Lung (tissue), 12 donors: ENCODE results near the gene PLD4. TPM values are rescaled to one million over a fixed set of nuclear protein-coding genes. Genes with fewer than 3 reads are reported as not detected.

Experiments
- ATAC-seq: fragments of 200-7000 bp; cut with Tn5 transposase; one replicate; pipeline ENCODE4 v1.9.1; 2020; ENCODE audit warnings: moderate number of reproducible peaks; ENCODE audit not compliant: insufficient read depth, low FRiP score
- DNase-seq, 3 donors: peaks; one replicate each; pipeline ENCODE4 v3.0.0-alpha.2; 2013 to 2017
- H3K27ac ChIP-seq, 2 donors: one replicate each; pipeline ENCODE4 v1.5.1; 2013; ENCODE audit warnings: mild to moderate bottlenecking in 2 of 2, moderate library complexity in 2 of 2, control low read depth in 1 of 2, inconsistent platforms in 1 of 2, low read depth in 1 of 2, low read length in 1 of 2
- H3K27me3 ChIP-seq, 3 donors: one replicate each; pipeline ENCODE4 v1.5.1; 2013; ENCODE audit warnings: low read length in 2 of 3; ENCODE audit not compliant: control insufficient read depth in 3 of 3, insufficient read depth in 3 of 3
- H3K36me3 ChIP-seq, 4 donors: one replicate each; pipeline ENCODE4 v1.5.1; 2013; ENCODE audit warnings: low read length in 4 of 4, mild to moderate bottlenecking in 1 of 4, moderate library complexity in 1 of 4; ENCODE audit not compliant: control insufficient read depth in 4 of 4, insufficient read depth in 4 of 4
- H3K4me1 ChIP-seq, 5 donors: one replicate each; pipeline ENCODE4 v1.5.1; 2013; ENCODE audit warnings: low read length in 5 of 5, mild to moderate bottlenecking in 2 of 5, moderate library complexity in 1 of 5; ENCODE audit not compliant: control insufficient read depth in 5 of 5, insufficient read depth in 5 of 5
- H3K4me3 ChIP-seq: one replicate; pipeline ENCODE4 v1.5.1; 2013; ENCODE audit warnings: mild to moderate bottlenecking, control low read depth, moderate library complexity
- H3K9ac ChIP-seq, 2 donors: one replicate each; pipeline ENCODE4 v1.5.1; 2013; ENCODE audit warnings: low read length in 2 of 2, control low read depth in 1 of 2; ENCODE audit not compliant: insufficient read depth in 1 of 2
- H3K9me3 ChIP-seq, 4 donors: one replicate each; pipeline ENCODE4 v1.5.1; 2013; ENCODE audit warnings: low read length in 3 of 4, mild to moderate bottlenecking in 1 of 4, moderate library complexity in 1 of 4; ENCODE audit not compliant: control insufficient read depth in 4 of 4, insufficient read depth in 3 of 4
- CTCF ChIP-seq: IDR thresholded peaks from 2 replicates; pipeline ENCODE4 v1.5.1; 2012; ENCODE audit warnings: mild to moderate bottlenecking; ENCODE audit errors: control extremely low read depth, extremely low read depth
- WGBS, 2 donors: extraction: QIAGEN DNeasy Blood & Tissue Kit; methylation state at CpG; one replicate each; pipeline ENCODE4 v1.1.7; 2013; 5-methylcytosine and 5-hydroxymethylcytosine counted together
- polyA plus RNA-seq, 2 donors: library from polyadenylated mRNA; stranded (reverse); fragments of 200-250 nt; gene quantifications; one replicate each; pipeline ENCODE4 v1.2.1, GENCODE V29; 2013
- total RNA-seq, 2 donors: library from RNA; depleted of rRNA in 1 of 2; stranded (reverse); fragments of >200 nt in 1 of 2; gene quantifications; one replicate each; pipeline ENCODE4 v1.2.1, GENCODE V29; 2014 to 2021
- donor health status: control.
- donor health status: control.
- donor health status: Bipolar disorder and iron deficiency.
- donor health status: healthy.
- donor health status: DM: yes; HTN: yes; CAD: no.

PLD4 gene
- total and polyA plus RNA-seq, 4 donors = 0.71 to 6.3 (median 0.88) TPM

DNA sequence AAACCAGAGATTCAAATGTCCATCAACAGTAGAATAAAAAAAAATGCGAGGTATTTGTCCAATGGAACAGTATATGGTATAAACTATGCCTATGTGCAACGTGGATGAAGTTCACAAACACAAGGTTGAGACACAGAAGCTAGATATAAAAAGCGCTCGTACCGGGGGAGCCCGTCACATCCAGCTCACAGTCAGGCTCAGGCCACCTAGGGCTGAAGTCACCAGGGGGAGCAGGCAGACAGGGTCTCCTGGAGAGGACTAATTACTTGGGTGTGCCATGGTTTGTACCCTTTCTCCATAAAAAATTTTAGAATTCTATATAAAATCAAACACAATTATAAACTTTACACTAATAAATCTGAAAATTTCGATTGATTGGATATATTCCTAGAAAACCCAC, 39.9 kb downstream of the PLD4 start:
- ATAC-seq = no peak
- WGBS, 2 donors = 90 to 91% methylated on average over 7 of the region's 7 CpGs
- H3K36me3 ChIP-seq = no peaks in the 10 kb centered on the region
- H3K27me3 ChIP-seq = no peaks in the 10 kb centered on the region
- no peak for DNase-seq
- no peak overlapping the region for H3K4me3 ChIP-seq
- no peak overlapping the region for H3K9ac ChIP-seq
- no peak for TF ChIP-seq CTCF
- peaks cover 0 to 3% (median 0%) of the 10 kb centered on the region in 4 donors for H3K9me3 ChIP-seq
- peaks cover 0 to 20% (median 16%) of the 10 kb centered on the region in 5 donors for H3K4me1 ChIP-seq
- no peak overlapping the region for H3K27ac ChIP-seq

- H3K9me3 ChIP-seq = peaks cover 0 to 3% (median 0%) of the 10 kb centered on the region in 4 donors
- no peaks in the 10 kb centered on the region for H3K36me3 ChIP-seq
- H3K4me3 ChIP-seq = no peak overlapping the region
- H3K27me3 ChIP-seq = no peaks in the 10 kb centered on the region
- H3K4me1 ChIP-seq = peaks cover 0 to 20% (median 16%) of the 10 kb centered on the region in 5 donors
- no peak overlapping the region for H3K9ac ChIP-seq
- 85 to 87% methylated on average over 13 of the region's 13 CpGs for WGBS, 2 donors
- no peak for DNase-seq
- H3K27ac ChIP-seq = no peak overlapping the region
- no peak for TF ChIP-seq CTCF
- no peak for ATAC-seq
Measured at GRCh38 chr14:104965561-104966231, 41.0 kb downstream of the PLD4 start.

DNA sequence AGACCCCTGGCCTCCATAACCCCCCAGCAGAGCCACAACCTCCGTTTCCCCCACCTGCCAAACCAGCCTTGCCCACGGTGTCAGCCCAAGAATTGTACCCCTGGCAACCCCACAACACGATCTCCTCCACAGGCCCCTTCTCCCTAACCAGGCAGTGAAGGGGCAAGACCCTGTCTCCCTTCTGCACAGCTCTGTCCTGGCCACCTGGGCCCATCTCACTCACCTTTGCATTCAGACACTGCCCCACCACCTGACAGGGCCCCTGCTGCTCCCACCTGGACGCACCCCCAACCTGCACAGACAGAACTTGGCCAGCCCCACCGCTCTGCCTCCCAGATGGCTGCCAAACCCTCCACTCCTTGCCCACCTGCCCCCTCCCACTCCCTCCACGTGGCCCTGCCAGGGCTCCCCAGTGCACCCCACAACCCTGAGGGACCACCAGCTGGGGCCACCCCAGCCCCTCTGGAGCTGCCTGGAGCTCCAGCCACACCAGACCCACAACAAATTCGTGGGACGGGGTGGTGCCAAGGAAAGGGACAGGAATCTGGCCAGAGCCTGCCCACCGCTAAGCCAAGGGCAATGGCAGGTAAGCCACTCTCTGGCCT, 41.7 kb downstream of the PLD4 start:
- Histone ChIP-seq H3K36me3 (no peaks in the 10 kb centered on the region), H3K27me3 (no peaks in the 10 kb centered on the region), H3K9ac (no peak overlapping the region), H3K27ac (peak overlapping the region in 1 of 2 donors; percentile 80), H3K4me3 (no peak overlapping the region), H3K4me1 (peaks cover 0 to 20% (median 16%) of the 10 kb centered on the region in 5 donors), H3K9me3 (peaks cover 0 to 3% (median 0%) of the 10 kb centered on the region in 4 donors)
- TF ChIP-seq CTCF = no peak
- ATAC-seq (no peak), DNase-seq (no peak)
- WGBS, 2 donors = 85 to 86% methylated on average over 9 of the region's 9 CpGs
